H9 (cell line): Measurements from ENCODE around the gene PRRT1B. TPM values are rescaled to one million over a fixed set of nuclear protein-coding genes. Genes with fewer than 3 reads are reported as not detected.

Experiments used
- DNase-seq: peaks from one replicate; pipeline ENCODE4 v3.0.0-alpha.2; 2017
- H2AFZ ChIP-seq: one replicate; pipeline ENCODE4 v1.6.1; 2013; ENCODE audit warnings: mild to moderate bottlenecking, low read length, control low read depth, moderate library complexity
- H2AK5ac ChIP-seq: 2 replicates; pipeline ENCODE4 v1.6.1; 2013; ENCODE audit warnings: low read length, control low read depth, mixed read lengths; ENCODE audit not compliant: insufficient read length
- H2BK120ac ChIP-seq: one replicate; pipeline ENCODE4 v1.6.1; 2013; ENCODE audit warnings: low read depth, mild to moderate bottlenecking, low read length, control low read depth, inconsistent platforms; ENCODE audit not compliant: poor library complexity, severe bottlenecking
- H2BK12ac ChIP-seq: 2 replicates; pipeline ENCODE4 v1.6.1; 2013; ENCODE audit warnings: low read length, control low read depth, mixed read lengths, low read depth; ENCODE audit not compliant: insufficient read length
- H2BK15ac ChIP-seq: 2 replicates; pipeline ENCODE4 v1.6.1; 2013; ENCODE audit warnings: low read depth, low read length, control low read depth
- H2BK20ac ChIP-seq: one replicate; pipeline ENCODE4 v1.6.1; 2013; ENCODE audit warnings: low read depth, mild to moderate bottlenecking, low read length, control low read depth, inconsistent platforms; ENCODE audit not compliant: poor library complexity, severe bottlenecking
- H2BK5ac ChIP-seq: 2 replicates; pipeline ENCODE4 v1.6.1; 2013; ENCODE audit warnings: low read length, control low read depth, mixed read lengths; ENCODE audit not compliant: insufficient read length
- H3K14ac ChIP-seq: 2 replicates; pipeline ENCODE4 v1.6.1; 2013; ENCODE audit warnings: low read length, control low read depth; ENCODE audit not compliant: insufficient read depth
- H3K18ac ChIP-seq: 2 replicates; pipeline ENCODE4 v1.6.1; 2013; ENCODE audit warnings: low read depth, mild to moderate bottlenecking, mixed read lengths, low read length, control low read depth; ENCODE audit not compliant: insufficient read length
- H3K23ac ChIP-seq: 2 replicates; pipeline ENCODE4 v1.6.1; 2013; ENCODE audit warnings: low read length, control low read depth, mixed read lengths, low read depth; ENCODE audit not compliant: insufficient read length
- H3K23me2 ChIP-seq: 2 replicates; pipeline ENCODE4 v1.6.1; 2013; ENCODE audit warnings: low read depth, mild to moderate bottlenecking, mixed read lengths, low read length, control low read depth; ENCODE audit not compliant: insufficient read length, poor library complexity, severe bottlenecking
- H3K27ac ChIP-seq: 2 replicates; pipeline ENCODE4 v1.5.1; 2013; ENCODE audit warnings: low read length, control low read depth, mixed read lengths, low read depth; ENCODE audit not compliant: insufficient read length
- H3K27me3 ChIP-seq: 2 replicates; pipeline ENCODE4 v1.6.1; 2013; ENCODE audit warnings: low read length, control low read depth, inconsistent platforms; ENCODE audit not compliant: insufficient read depth
- H3K4ac ChIP-seq: 2 replicates; pipeline ENCODE4 v1.6.1; 2013; ENCODE audit warnings: low read depth, mild to moderate bottlenecking, control low read depth, inconsistent platforms, low read length, moderate library complexity
- H3K4me1 ChIP-seq: 2 replicates; pipeline ENCODE4 v1.6.1; 2013; ENCODE audit warnings: low read length, control low read depth, inconsistent platforms; ENCODE audit not compliant: insufficient read depth
- H3K4me2 ChIP-seq: 2 replicates; pipeline ENCODE4 v1.6.1; 2013; ENCODE audit warnings: low read length, control low read depth, mixed read lengths; ENCODE audit not compliant: insufficient read length, insufficient read depth
- H3K56ac ChIP-seq: 2 replicates; pipeline ENCODE4 v1.6.1; 2013; ENCODE audit warnings: low read depth, mild to moderate bottlenecking, mixed read lengths, low read length, control low read depth; ENCODE audit not compliant: insufficient read length
- H3K79me1 ChIP-seq: 2 replicates; pipeline ENCODE4 v1.6.1; 2013; ENCODE audit warnings: low read depth, mild to moderate bottlenecking, moderate library complexity, low read length, control low read depth, inconsistent platforms; ENCODE audit not compliant: insufficient read depth, poor library complexity, severe bottlenecking
- H3K79me2 ChIP-seq: 2 replicates; pipeline ENCODE4 v1.6.1; 2013; ENCODE audit warnings: low read length, control low read depth, inconsistent platforms; ENCODE audit not compliant: insufficient read depth
- H3K9ac ChIP-seq: 2 replicates; pipeline ENCODE4 v1.6.1; 2013; ENCODE audit warnings: low read length, control low read depth, mixed read lengths; ENCODE audit not compliant: insufficient read length; ENCODE audit errors: extremely low read depth
- H3K9me3 ChIP-seq: one replicate; pipeline ENCODE4 v1.6.1; 2013; ENCODE audit warnings: low read depth, low read length, inconsistent platforms; ENCODE audit not compliant: control insufficient read depth
- H3T11ph ChIP-seq: one replicate; pipeline ENCODE4 v1.6.1; 2013; ENCODE audit warnings: mild to moderate bottlenecking, low read length, control low read depth, inconsistent platforms
- H4K20me1 ChIP-seq: one replicate; pipeline ENCODE4 v1.6.1; 2013; ENCODE audit not compliant: control insufficient read depth, insufficient read length, insufficient read depth
- H4K5ac ChIP-seq: 2 replicates; pipeline ENCODE4 v1.6.1; 2013; ENCODE audit warnings: low read depth, mild to moderate bottlenecking, mixed read lengths, low read length, control low read depth; ENCODE audit not compliant: insufficient read length
- H4K8ac ChIP-seq: replicated peaks from 2 replicates; pipeline ENCODE4 v1.6.1; 2013; ENCODE audit warnings: low read length, control low read depth, mixed read lengths, low read depth; ENCODE audit not compliant: insufficient read length
- H4K91ac ChIP-seq: 2 replicates; pipeline ENCODE4 v1.6.1; 2013; ENCODE audit warnings: low read depth, mild to moderate bottlenecking, moderate library complexity, mixed read lengths, low read length, control low read depth; ENCODE audit not compliant: insufficient read length
- H3K27ac Mint-ChIP-seq, 3 experiments: 2 replicates in 2 of 3; 3 replicates in 1 of 3; pipeline ENCODE4 v1.8.0; 2020 to 2021; ENCODE audit warnings: mixed read lengths in 3 of 3, mild to moderate bottlenecking in 1 of 3, moderate library complexity in 1 of 3
- H3K27me3 Mint-ChIP-seq: 2 replicates; pipeline ENCODE4 v1.8.0; 2021; ENCODE audit warnings: low read depth, mild to moderate bottlenecking, moderate library complexity, mixed read lengths
- H3K36me3 Mint-ChIP-seq, 3 experiments: 2 replicates in 2 of 3; 3 replicates in 1 of 3; pipeline ENCODE4 v1.8.0; 2020 to 2021; ENCODE audit warnings: low read depth in 3 of 3, mixed read lengths in 3 of 3; ENCODE audit not compliant: insufficient read depth in 1 of 3
- H3K4me1 Mint-ChIP-seq, 2 experiments: 2 replicates each; pipeline ENCODE4 v1.8.0; 2020; ENCODE audit warnings: mixed read lengths in 2 of 2
- H3K4me3 Mint-ChIP-seq, 2 experiments: 2 replicates in 1 of 2; 3 replicates in 1 of 2; pipeline ENCODE4 v1.8.0; 2020 to 2021; ENCODE audit warnings: mild to moderate bottlenecking in 2 of 2, mixed read lengths in 2 of 2, moderate library complexity in 1 of 2
- H3K9me3 Mint-ChIP-seq, 2 experiments: 2 replicates in 1 of 2; 3 replicates in 1 of 2; pipeline ENCODE4 v1.8.0; 2020; ENCODE audit warnings: mild to moderate bottlenecking in 2 of 2, mixed read lengths in 2 of 2, moderate library complexity in 1 of 2
- CTCF ChIP-seq: fragments of 200-600 bp; sonication (generic); conservative IDR thresholded peaks from 3 replicates; pipeline ENCODE4 v1.8.0; 2021; ENCODE audit warnings: antibody characterized with exemption, mild to moderate bottlenecking
- WGBS: extraction: QIAGEN DNeasy Blood & Tissue Kit; methylation state at CpG from one replicate; pipeline ENCODE4 v1.1.7; 2013; ENCODE audit warnings: missing lambda C conversion rate, low lambda C conversion rate, mixed read lengths; ENCODE audit not compliant: insufficient read length; ENCODE audit errors: extremely low coverage; 5-methylcytosine and 5-hydroxymethylcytosine counted together
- total RNA-seq: library from RNA; stranded (reverse); gene quantifications from 2 replicates; pipeline ENCODE4 v1.2.1, GENCODE V29; 2021

Gene PRRT1B
- total RNA-seq, 1 experiment from 2014 or later: 1.0 TPM

- Histone ChIP-seq H3T11ph (no peak overlapping the region), H2BK120ac (no peak overlapping the region), H3K23ac (no peak overlapping the region), H3K56ac (no peak overlapping the region), H3K79me2 (no peaks in the 10 kb centered on the region; the same call in 1 of the 2 replicates), H2AK5ac (no peak overlapping the region), H4K8ac (no peak overlapping the region), H2BK20ac (no peak overlapping the region), H3K18ac (no peak overlapping the region), H4K91ac (no peak overlapping the region), H3K27ac (no peak overlapping the region), H3K27me3 (no peaks in the 10 kb centered on the region), H3K9ac (peak overlapping the region; percentile 80), H3K79me1 (no peaks in the 10 kb centered on the region), H2BK15ac (no peak overlapping the region), H4K5ac (no peak overlapping the region), H2BK5ac (no peak overlapping the region), H4K20me1 (no peaks in the 10 kb centered on the region), H2BK12ac (no peak overlapping the region), H3K4me2 (peak overlapping the region; percentile 82), H3K14ac (peak overlapping the region; percentile 45; the same call in 1 of the 2 replicates), H3K9me3 (no peaks in the 10 kb centered on the region), H3K4me1 (no peaks in the 10 kb centered on the region; the same call in 1 of the 2 replicates), H2AFZ (no peak overlapping the region), H3K23me2 (peaks cover 6% of the 10 kb centered on the region), H3K4ac (no peak overlapping the region)
- Mint-ChIP-seq H3K9me3 (no peaks in the 10 kb centered on the region; a peak in 1 of 5 replicates), H3K27me3 (no peaks in the 10 kb centered on the region; the same call in 1 of the 2 replicates), H3K36me3 (peaks cover 20 to 43% (median 39%) of the 10 kb centered on the region in 3 experiments), H3K4me1 (peaks cover 0 to 12% of the 10 kb centered on the region in 2 experiments; a peak in 2 of 4 replicates), H3K4me3 (peak overlapping the region; percentile 87 to 89), H3K27ac (peak overlapping the region in 1 of 3 experiments; percentile 81; a peak in 2 of 7 replicates)
- no CpG with 5 or more reads among the region's 29 CpGs for WGBS
- DNase-seq: no peak
- no peak; the same call in 2 of the 3 replicates for TF ChIP-seq CTCF
Observed at GRCh38 chr9:131530546-131530919, 14.8 kb upstream of the PRRT1B start.
